Astrocyte (in vitro differentiated cells and primary cell): Measurements from ENCODE around the gene TNIK. TPM values are rescaled to one million over a fixed set of nuclear protein-coding genes. Genes with fewer than 3 reads are reported as not detected.
A peak's percentile ranks its signal among the peaks of the same experiment; 100 is the strongest.

Experiments used
- DNase-seq: peaks from one replicate; pipeline ENCODE4 v3.0.0-alpha.2; 2010; ENCODE audit warnings: low read depth
- FAIRE-seq: peaks from 2 replicates; lab custom pipeline; 2011; peaks lifted over from hg19 to GRCh38; lab: Jason Lieb, UNC
- H2AFZ ChIP-seq: 2 replicates; pipeline ENCODE4 v1.6.0; 2012; ENCODE audit warnings: low read depth, low read length, inconsistent platforms
- H3K27ac ChIP-seq: 2 replicates; pipeline ENCODE4 v1.5.1; 2011; ENCODE audit warnings: low read depth, low read length, inconsistent platforms
- H3K27me3 ChIP-seq: 2 replicates; pipeline ENCODE4 v1.6.0; 2011; ENCODE audit warnings: low read length, inconsistent platforms; ENCODE audit not compliant: insufficient read depth
- H3K36me3 ChIP-seq: 2 replicates; pipeline ENCODE4 v1.5.1; 2011; ENCODE audit warnings: low read length, inconsistent platforms; ENCODE audit not compliant: insufficient read depth
- H3K4me1 ChIP-seq: 2 replicates; pipeline ENCODE4 v1.5.1; 2011; ENCODE audit warnings: low read length, inconsistent platforms; ENCODE audit not compliant: insufficient read depth
- H3K4me2 ChIP-seq: 2 replicates; pipeline ENCODE4 v1.6.0; 2012; ENCODE audit warnings: low read length, inconsistent platforms
- H3K4me3 ChIP-seq: 2 replicates; pipeline ENCODE4 v1.5.1; 2011; ENCODE audit warnings: low read depth, mild to moderate bottlenecking, low read length, inconsistent platforms; ENCODE audit not compliant: insufficient read depth
- H3K79me2 ChIP-seq: 2 replicates; pipeline ENCODE4 v1.6.0; 2012; ENCODE audit warnings: mild to moderate bottlenecking, low read length, inconsistent platforms; ENCODE audit not compliant: insufficient read depth
- H3K9ac ChIP-seq: 2 replicates; pipeline ENCODE4 v1.6.0; 2012; ENCODE audit warnings: mild to moderate bottlenecking, low read length, inconsistent platforms
- H3K9me3 ChIP-seq: 2 replicates; pipeline ENCODE4 v1.5.1; 2012; ENCODE audit warnings: low read depth, mild to moderate bottlenecking, low read length, inconsistent platforms; ENCODE audit not compliant: insufficient read depth
- H4K20me1 ChIP-seq: 2 replicates; pipeline ENCODE4 v1.6.0; 2012; ENCODE audit warnings: low read length, inconsistent platforms; ENCODE audit not compliant: insufficient read depth
- H3K27ac Mint-ChIP-seq: one replicate; pipeline ENCODE4 v1.8.0; 2021; ENCODE audit warnings: mild to moderate bottlenecking, mixed read lengths; ENCODE audit not compliant: unreplicated experiment
- H3K27me3 Mint-ChIP-seq: one replicate; pipeline ENCODE4 v1.8.0; 2021; ENCODE audit warnings: low read depth, mixed read lengths; ENCODE audit not compliant: unreplicated experiment
- H3K36me3 Mint-ChIP-seq: one replicate; pipeline ENCODE4 v1.8.0; 2021; ENCODE audit warnings: low read depth, mixed read lengths; ENCODE audit not compliant: unreplicated experiment
- H3K4me1 Mint-ChIP-seq: one replicate; pipeline ENCODE4 v1.8.0; 2021; ENCODE audit warnings: low read depth, mixed read lengths; ENCODE audit not compliant: unreplicated experiment
- H3K4me3 Mint-ChIP-seq: one replicate; pipeline ENCODE4 v1.8.0; 2021; ENCODE audit warnings: mild to moderate bottlenecking, moderate library complexity, mixed read lengths; ENCODE audit not compliant: unreplicated experiment
- H3K9me3 Mint-ChIP-seq: one replicate; pipeline ENCODE4 v1.8.0; 2021; ENCODE audit warnings: mild to moderate bottlenecking, mixed read lengths; ENCODE audit not compliant: unreplicated experiment
- CTCF ChIP-seq: IDR thresholded peaks from 2 replicates; pipeline ENCODE4 v1.5.1; 2011; ENCODE audit warnings: low read depth, mild to moderate bottlenecking, inconsistent platforms, low read length, moderate library complexity; ENCODE audit not compliant: insufficient read depth
- EZH2 ChIP-seq: IDR thresholded peaks from 2 replicates; pipeline ENCODE4 v1.6.1; 2012; ENCODE audit warnings: mild to moderate bottlenecking, low read length, inconsistent platforms; ENCODE audit not compliant: insufficient read depth
- total RNA-seq: library from RNA; stranded (reverse); gene quantifications from 2 replicates; pipeline ENCODE4 v1.2.1, GENCODE V29; 2021

TNIK gene
- total RNA-seq, 1 donor from 2014 or later, result 70.0 TPM

DNA sequence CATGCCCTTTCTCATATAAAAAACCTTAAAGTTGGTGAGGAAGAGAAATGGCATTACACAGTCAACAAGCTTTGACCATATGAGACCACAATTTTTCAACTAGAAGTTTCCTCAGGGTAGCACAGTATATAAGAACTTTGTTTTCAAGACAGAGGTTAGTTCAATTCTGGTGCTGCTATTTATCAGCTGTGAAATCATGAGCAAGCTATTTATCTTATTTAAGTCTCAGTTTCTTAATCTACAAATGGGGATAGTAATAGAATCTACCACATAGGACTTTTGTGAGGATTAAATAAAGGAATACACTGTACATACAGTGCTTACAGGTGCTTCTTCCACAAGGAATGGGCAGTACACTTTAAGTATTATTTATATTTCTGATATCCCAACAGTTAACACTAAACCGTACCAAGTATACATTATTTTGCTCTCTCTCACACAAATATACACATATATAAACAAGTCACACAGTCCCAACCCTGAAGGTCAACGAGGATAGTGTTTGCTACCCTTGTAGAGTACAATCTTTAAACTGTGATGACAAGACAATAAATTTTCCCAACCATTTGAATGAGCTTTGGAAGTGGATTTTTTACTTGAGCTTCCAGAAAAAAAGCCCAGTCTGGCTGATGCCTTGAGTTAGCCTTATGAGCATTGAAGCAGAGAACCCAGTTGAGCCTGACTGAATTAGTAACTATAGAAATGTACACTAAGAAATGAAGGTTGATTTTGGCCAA, 178.8 kb downstream of the TNIK start:
- Histone ChIP-seq H3K9ac (no peak overlapping the region), H2AFZ (no peak overlapping the region), H3K27me3 (no peaks in the 10 kb centered on the region), H3K9me3 (no peaks in the 10 kb centered on the region), H3K27ac (no peak overlapping the region), H3K4me3 (no peak overlapping the region), H3K4me2 (no peak overlapping the region), H4K20me1 (no peaks in the 10 kb centered on the region), H3K36me3 (no peaks in the 10 kb centered on the region), H3K79me2 (no peaks in the 10 kb centered on the region), H3K4me1 (peaks cover 32% of the 10 kb centered on the region)
- no peaks in the 10 kb centered on the region for H3K27me3 Mint-ChIP-seq
- peaks cover 53% of the 10 kb centered on the region for H3K4me1 Mint-ChIP-seq
- peaks cover 3% of the 10 kb centered on the region for H3K36me3 Mint-ChIP-seq
- H3K9me3 Mint-ChIP-seq, result no peaks in the 10 kb centered on the region
- peak; percentile 13 for FAIRE-seq
- H3K4me3 Mint-ChIP-seq, result no peak overlapping the region
- DNase-seq, result no peak
- peak overlapping the region; percentile 15 for H3K27ac Mint-ChIP-seq
- TF ChIP-seq CTCF (no peak), EZH2 (no peak)

GRCh38 chr3:171279972-171280371, 180.2 kb downstream of the TNIK start:
- Histone ChIP-seq H3K9ac (no peak overlapping the region), H3K4me3 (no peak overlapping the region), H3K9me3 (no peaks in the 10 kb centered on the region), H2AFZ (no peak overlapping the region), H3K27me3 (no peaks in the 10 kb centered on the region), H4K20me1 (no peaks in the 10 kb centered on the region), H3K27ac (no peak overlapping the region), H3K36me3 (no peaks in the 10 kb centered on the region), H3K4me2 (no peak overlapping the region), H3K79me2 (no peaks in the 10 kb centered on the region), H3K4me1 (peaks cover 21% of the 10 kb centered on the region)
- Mint-ChIP-seq H3K36me3 (peaks cover 3% of the 10 kb centered on the region), H3K4me1 (peaks cover 41% of the 10 kb centered on the region), H3K27ac (no peak overlapping the region), H3K9me3 (no peaks in the 10 kb centered on the region), H3K4me3 (no peak overlapping the region), H3K27me3 (no peaks in the 10 kb centered on the region)
- FAIRE-seq (no peak), DNase-seq (no peak)
- TF ChIP-seq EZH2, result no peak
- TF ChIP-seq CTCF, result no peak

- TF ChIP-seq CTCF (no peak), EZH2 (no peak)
- Histone ChIP-seq H3K4me2 (no peak overlapping the region), H3K9me3 (no peaks in the 10 kb centered on the region), H3K27ac (no peak overlapping the region), H3K4me3 (no peak overlapping the region), H3K9ac (no peak overlapping the region), H2AFZ (no peak overlapping the region), H3K79me2 (no peaks in the 10 kb centered on the region), H3K27me3 (no peaks in the 10 kb centered on the region), H3K36me3 (no peaks in the 10 kb centered on the region), H4K20me1 (no peaks in the 10 kb centered on the region), H3K4me1 (peaks cover 6% of the 10 kb centered on the region)
- no peaks in the 10 kb centered on the region for H3K9me3 Mint-ChIP-seq
- peaks cover 29% of the 10 kb centered on the region for H3K4me1 Mint-ChIP-seq
- DNase-seq (no peak), FAIRE-seq (no peak)
- no peak overlapping the region for H3K4me3 Mint-ChIP-seq
- no peak overlapping the region for H3K27ac Mint-ChIP-seq
- no peaks in the 10 kb centered on the region for H3K27me3 Mint-ChIP-seq
- H3K36me3 Mint-ChIP-seq, result peaks cover 5% of the 10 kb centered on the region
Measured at GRCh38 chr3:171278299-171278590, 182.0 kb downstream of the TNIK start.
